Breast epithelium (tissue), 3 donors: ENCODE data around the gene SPATA25.

Experiments
- CTCF ChIP-seq, 3 donors: fragments of 450-650 bp; IDR thresholded peaks; one replicate each; pipeline ENCODE4 v1.5.1; 2016 to 2017; ENCODE audit warnings: antibody characterized with exemption in 3 of 3, mild to moderate bottlenecking in 3 of 3, moderate library complexity in 3 of 3
- POLR2A ChIP-seq: fragments of 450-650 bp; IDR thresholded peaks from one replicate; pipeline ENCODE4 v1.6.1; 2016; ENCODE audit warnings: antibody characterized with exemption, mild to moderate bottlenecking, moderate library complexity
- POLR2AphosphoS5 ChIP-seq, 3 donors: sonication (generic); formaldehyde crosslinking; IDR thresholded peaks; one replicate each; pipeline ENCODE4 v1.6.1; 2017; ENCODE audit warnings: antibody characterized with exemption in 3 of 3

GRCh38 chr20:45836841-45837240 is 50.6 kb downstream of the SPATA25 start:
- TF ChIP-seq CTCF (IDR thresholded peaks at IDR 0.05) = no peak
- no peak for TF ChIP-seq POLR2A
- TF ChIP-seq POLR2AphosphoS5 (IDR thresholded peaks at IDR 0.05) = no peak
